ENCODE measurements around the gene CCDC57. TPM values are rescaled to one million over a fixed set of nuclear protein-coding genes. Genes with fewer than 3 reads are reported as not detected.

The CCDC57 gene
- total and polyA plus RNA-seq, 2 of the 4 experiments (the other 2 are of a cell fraction), result 7.3 to 31.3 TPM

GRCh38 chr17:82173351-82174041 is 39.1 kb downstream of the CCDC57 start:
- ChIA-PET CTCF (no interaction called here), POLR2A (ENCODE audit: unreplicated experiment) (interaction anchor here (0.6 kb wide), 1 partner anchor 138 kb away, joined by 4 read pairs; no protein-coding TSS in a partner anchor)
- H3K18ac ChIP-seq (ENCODE audit: low read depth, low read length), result no peak overlapping the region
- H3K9me1 ChIP-seq (ENCODE audit: insufficient read depth, low read length), result no peaks in the 10 kb centered on the region
- intact Hi-C loops (cut with micrococcal nuclease) (no loop called here), in situ Hi-C loops (cut with MboI; ENCODE audit: low sequenced_read_pairs) (no loop called here), dilution Hi-C loops (cut with HindIII; ENCODE audit: low sequenced_read_pairs, unreplicated experiment) (no loop called here)
- H3K23ac ChIP-seq (ENCODE audit: low read depth, low read length), result no peak overlapping the region
- H3K56ac ChIP-seq (ENCODE audit: extremely low read depth, insufficient read depth, low read length), result no peak overlapping the region
- 67% methylated on average over 6 of the region's 18 CpGs; no CpG with 5 or more reads in 1 of the 2 experiments for WGBS, 2 experiments (ENCODE audit: extremely low coverage in 2 of 2, insufficient read length in 1 of 2)
- H3K4me1 ChIP-seq (ENCODE audit: control insufficient read depth, insufficient read depth, low read length), result no peaks in the 10 kb centered on the region
- H3K4me2 ChIP-seq (ENCODE audit: low read depth, low read length), result no peak overlapping the region
- ATAC-seq (ENCODE audit: low read depth) (no peak), DNase-seq (no peak)
- H3K4me3 ChIP-seq (ENCODE audit: insufficient read depth, low read depth, low read length), result no peak overlapping the region
- no peaks in the 10 kb centered on the region for H3K27me3 ChIP-seq (ENCODE audit: control insufficient read depth, insufficient read depth, low read length)
- H4K5ac ChIP-seq (ENCODE audit: low read depth, low read length), result no peak overlapping the region
- H4K8ac ChIP-seq (ENCODE audit: low read depth in 2 of 2, low read length in 2 of 2), result no peak overlapping the region
- no peaks in the 10 kb centered on the region for H3K9me3 ChIP-seq (ENCODE audit: control insufficient read depth, insufficient read depth, low read length)
- no peak overlapping the region for H3K14ac ChIP-seq (replicated peaks; ENCODE audit: low read depth, low read length)
- H2AK5ac ChIP-seq (ENCODE audit: low read depth, low read length), result no peak overlapping the region
- H2AFZ ChIP-seq (replicated peaks; ENCODE audit: low read length, poor library complexity), result no peak overlapping the region
- no peak overlapping the region for H2BK120ac ChIP-seq (ENCODE audit: low read depth, low read length)
- no peak overlapping the region for H3K27ac ChIP-seq (ENCODE audit: insufficient read depth, low read length)
- H2AK9ac ChIP-seq (replicated peaks; ENCODE audit: low read depth, low read length, poor library complexity), result no peak overlapping the region
- TF ChIP-seq MAFK (IDR thresholded peaks at IDR 0.05; ENCODE audit: low read depth, low read length), result no peak
- no peak for TF ChIP-seq USF2 (IDR thresholded peaks at IDR 0.05; ENCODE audit: low read depth, low read length)
- no peak for TF ChIP-seq ELK1 (IDR thresholded peaks at IDR 0.05; ENCODE audit: borderline replicate concordance, low read depth, low read length)
- TF ChIP-seq FOS (IDR thresholded peaks at IDR 0.05; ENCODE audit: low read depth, low read length), result no peak
- TF ChIP-seq CHD1 (IDR thresholded peaks at IDR 0.05; ENCODE audit: low read depth, low read length), result no peak
- no peak for TF ChIP-seq BHLHE40 (IDR thresholded peaks at IDR 0.05; ENCODE audit: low read depth, low read length)
- no peak for TF ChIP-seq MXI1 (IDR thresholded peaks at IDR 0.05; ENCODE audit: borderline replicate concordance, low read depth, low read length)
- no peak for TF ChIP-seq RCOR1 (IDR thresholded peaks at IDR 0.05; ENCODE audit: insufficient replicate concordance, low read length)
- TF ChIP-seq RAD21 (IDR thresholded peaks at IDR 0.05; ENCODE audit: low read length), result no peak
- no peak for TF ChIP-seq CEBPB (IDR thresholded peaks at IDR 0.05; ENCODE audit: low read depth, low read length)
- TF ChIP-seq RFX5 (IDR thresholded peaks at IDR 0.05; ENCODE audit: low read depth, low read length), result no peak
- no peak for TF ChIP-seq MAZ (IDR thresholded peaks at IDR 0.05; ENCODE audit: borderline replicate concordance, low read depth, low read length)
- TF ChIP-seq NFE2L2 (IDR thresholded peaks at IDR 0.05; ENCODE audit: low read depth, low read length), result no peak
- no peak for TF ChIP-seq SMC3 (IDR thresholded peaks at IDR 0.05; ENCODE audit: low read depth, low read length)
- TF ChIP-seq POLR2A (IDR thresholded peaks at IDR 0.05; ENCODE audit: low read depth, low read length), result no peak
- TF ChIP-seq CTCF (conservative IDR thresholded peaks at IDR 0.05; ENCODE audit: low read depth, low read length), result no peak
- BruUV-seq (replicated peaks), result no TSS peak
- no peak overlapping the region for H2BK5ac ChIP-seq (ENCODE audit: low read depth, low read length, poor library complexity, severe bottlenecking)
- H3K79me1 ChIP-seq (ENCODE audit: low read depth in 1 of 2, low read length in 2 of 2), result no peaks in the 10 kb centered on the region
- H4K91ac ChIP-seq (ENCODE audit: insufficient read depth, low read depth, low read length), result no peak overlapping the region
- H3K36me3 ChIP-seq (ENCODE audit: control insufficient read depth, insufficient read depth, low read length), result peaks cover 32% of the 10 kb centered on the region
- H3K4ac ChIP-seq (ENCODE audit: low read depth, low read length), result no peak overlapping the region
- H2BK15ac ChIP-seq (ENCODE audit: low read depth, low read length), result no peak overlapping the region
- H3K9ac ChIP-seq (ENCODE audit: low read depth, low read length), result no peak overlapping the region
- H2BK20ac ChIP-seq (ENCODE audit: low read depth, low read length), result no peak overlapping the region
- H4K20me1 ChIP-seq (ENCODE audit: insufficient read depth, low read length), result no peaks in the 10 kb centered on the region

Measured in IMR-90 (cell line).